Right lobe of liver (tissue), 4 donors: ENCODE results near the gene RASSF7.

Experiments used
- CTCF ChIP-seq, 4 donors: fragments of 200-600 bp in 3 of 4; fragments of 450-650 bp in 1 of 4; IDR thresholded peaks; one replicate each; pipeline versions ENCODE4 v1.5.1 to v1.8.0; 2016 to 2022; ENCODE audit warnings: antibody characterized with exemption in 4 of 4, mild to moderate bottlenecking in 2 of 4
- POLR2A ChIP-seq: fragments of 450-650 bp; IDR thresholded peaks from one replicate; pipeline ENCODE4 v1.6.1; 2017; ENCODE audit warnings: antibody characterized with exemption, mild to moderate bottlenecking
- donor health status: DM: no; HTN: no; CAD: no.
- donor health status: DM: no; HTN: no; CAD: no.
- donor health status: DM: no; HTN: yes; CAD: no.

GRCh38 chr11:528166-528814 is 32.5 kb upstream of the RASSF7 start:
- TF ChIP-seq CTCF (IDR thresholded peaks at IDR 0.05) (no peak), POLR2A (no peak)
